IPS-20b (cell line): ENCODE data around the gene OR6B1.

Experiments used
- H3K27ac ChIP-seq: one replicate; pipeline ENCODE4 v1.5.1; 2013; ENCODE audit warnings: low read length
- H3K27me3 ChIP-seq: 2 replicates; pipeline ENCODE4 v1.6.1; 2013; ENCODE audit warnings: mild to moderate bottlenecking, low read length, inconsistent platforms; ENCODE audit not compliant: insufficient read depth
- H3K36me3 ChIP-seq: 2 replicates; pipeline ENCODE4 v1.6.1; 2013; ENCODE audit warnings: low read depth, mild to moderate bottlenecking, inconsistent platforms, low read length, moderate library complexity; ENCODE audit not compliant: insufficient read depth
- H3K4me1 ChIP-seq: 2 replicates; pipeline ENCODE4 v1.6.1; 2013; ENCODE audit warnings: mild to moderate bottlenecking, control low read depth, inconsistent platforms, low read length, moderate library complexity; ENCODE audit not compliant: insufficient read depth
- H3K4me3 ChIP-seq: 2 replicates; pipeline ENCODE4 v1.5.1; 2013; ENCODE audit warnings: mild to moderate bottlenecking, low read length, inconsistent platforms
- H3K9ac ChIP-seq: 2 replicates; pipeline ENCODE4 v1.6.1; 2013; ENCODE audit warnings: low read depth, mild to moderate bottlenecking, inconsistent platforms, low read length, moderate library complexity
- H3K9me3 ChIP-seq: 2 replicates; pipeline ENCODE4 v1.6.1; 2013; ENCODE audit warnings: mild to moderate bottlenecking, low read depth, low read length, inconsistent platforms; ENCODE audit not compliant: insufficient read depth

OR6B1 gene

DNA sequence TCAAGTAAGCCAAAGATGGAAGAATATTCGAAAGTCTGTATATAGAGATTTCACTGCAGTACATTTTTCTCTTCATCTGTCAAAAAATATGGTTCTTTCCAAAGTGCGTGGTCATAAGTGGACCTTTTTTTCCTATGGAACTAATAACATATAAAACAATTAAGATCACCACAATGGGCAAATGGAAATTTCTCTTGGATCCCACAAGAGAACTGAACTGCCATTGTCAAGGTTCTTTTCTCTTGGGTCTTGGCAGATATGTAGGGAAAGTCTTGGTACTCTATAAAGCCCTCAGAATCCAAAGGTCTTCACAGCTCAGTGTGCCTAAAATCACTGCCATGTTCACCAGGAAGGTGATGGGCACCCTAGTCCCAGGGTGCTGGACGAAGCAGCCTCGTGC, at the start of gene OR6B1:
OR6B1 (plus strand) TSS at position 301 of the 400 bp plus-strand sequence. CDS start 3,677 bp downstream, outside the sequence.
- no peak within 1 kb of the TSS for H3K27ac ChIP-seq
- no peaks in the 10 kb centered on the region for H3K36me3 ChIP-seq
- H3K4me3 ChIP-seq = no peak within 1 kb of the TSS
- H3K4me1 ChIP-seq = no peaks in the 10 kb centered on the region
- no peak within 1 kb of the TSS for H3K9ac ChIP-seq
- H3K9me3 ChIP-seq = no peaks in the 10 kb centered on the region; the same call in 1 of the 2 replicates
- H3K27me3 ChIP-seq = no peaks in the 10 kb centered on the region

- H3K4me1 ChIP-seq = peaks cover 5% of the 10 kb centered on the region; the same call in 1 of the 2 replicates
- H3K27ac ChIP-seq = no peak overlapping the region
- no peak overlapping the region for H3K9ac ChIP-seq
- H3K9me3 ChIP-seq = no peaks in the 10 kb centered on the region
- no peak overlapping the region for H3K4me3 ChIP-seq
- H3K27me3 ChIP-seq = no peaks in the 10 kb centered on the region
- no peaks in the 10 kb centered on the region for H3K36me3 ChIP-seq
These were observed 46.7 kb upstream of the OR6B1 start for GRCh38 chr7:143953421-143953820.

DNA sequence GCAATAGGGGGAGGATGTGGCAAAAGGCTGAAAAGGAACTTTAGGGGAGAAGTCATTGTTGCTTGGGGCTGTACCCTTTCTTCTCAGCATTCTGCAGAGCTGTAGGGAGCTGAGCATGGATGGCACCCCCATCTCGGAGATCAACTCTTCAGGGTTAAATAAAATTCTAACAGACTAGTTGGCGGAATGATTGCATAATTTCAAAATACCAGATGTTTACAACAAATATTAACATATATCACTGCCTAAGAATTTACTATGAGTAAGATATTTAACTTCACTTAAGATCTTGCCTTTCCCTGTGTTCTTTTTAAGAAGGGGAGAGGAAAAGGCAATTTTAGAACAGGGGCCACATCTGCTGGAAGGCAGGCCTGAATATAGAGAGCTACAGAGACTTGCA, 46.0 kb upstream of the OR6B1 start:
- Histone ChIP-seq H3K4me1 (peaks cover 10% of the 10 kb centered on the region; the same call in 1 of the 2 replicates), H3K36me3 (no peaks in the 10 kb centered on the region), H3K27me3 (no peaks in the 10 kb centered on the region), H3K27ac (no peak overlapping the region), H3K4me3 (no peak overlapping the region), H3K9ac (no peak overlapping the region), H3K9me3 (no peaks in the 10 kb centered on the region)

- Histone ChIP-seq H3K9ac (no peak within 1 kb of the TSS), H3K27ac (no peak within 1 kb of the TSS)
These were observed 45.6 kb upstream of the OR6B1 start, which contains the start of gene OR2F1 for GRCh38 chr7:143954544-143954943. Gene OR2F1, plus strand, starts transcription at chr7:143954844. Its CDS starts 5,127 bp downstream, at chr7:143959971.

GRCh38 chr7:143958781-143959180, 41.3 kb upstream of the OR6B1 start:
- Histone ChIP-seq H3K27me3 (no peaks in the 10 kb centered on the region), H3K36me3 (no peaks in the 10 kb centered on the region), H3K27ac (no peak overlapping the region), H3K9me3 (no peaks in the 10 kb centered on the region), H3K4me1 (peaks cover 10% of the 10 kb centered on the region; the same call in 1 of the 2 replicates), H3K9ac (no peak overlapping the region), H3K4me3 (no peak overlapping the region)

More at GRCh38 chr7:143954544-143954943, 45.6 kb upstream of the OR6B1 start, which contains the start of gene OR2F1:
- H3K27me3 ChIP-seq = no peaks in the 10 kb centered on the region
- peaks cover 10% of the 10 kb centered on the region; the same call in 1 of the 2 replicates for H3K4me1 ChIP-seq
- no peaks in the 10 kb centered on the region for H3K36me3 ChIP-seq
- H3K4me3 ChIP-seq = no peak within 1 kb of the TSS
- H3K9me3 ChIP-seq = no peaks in the 10 kb centered on the region

DNA sequence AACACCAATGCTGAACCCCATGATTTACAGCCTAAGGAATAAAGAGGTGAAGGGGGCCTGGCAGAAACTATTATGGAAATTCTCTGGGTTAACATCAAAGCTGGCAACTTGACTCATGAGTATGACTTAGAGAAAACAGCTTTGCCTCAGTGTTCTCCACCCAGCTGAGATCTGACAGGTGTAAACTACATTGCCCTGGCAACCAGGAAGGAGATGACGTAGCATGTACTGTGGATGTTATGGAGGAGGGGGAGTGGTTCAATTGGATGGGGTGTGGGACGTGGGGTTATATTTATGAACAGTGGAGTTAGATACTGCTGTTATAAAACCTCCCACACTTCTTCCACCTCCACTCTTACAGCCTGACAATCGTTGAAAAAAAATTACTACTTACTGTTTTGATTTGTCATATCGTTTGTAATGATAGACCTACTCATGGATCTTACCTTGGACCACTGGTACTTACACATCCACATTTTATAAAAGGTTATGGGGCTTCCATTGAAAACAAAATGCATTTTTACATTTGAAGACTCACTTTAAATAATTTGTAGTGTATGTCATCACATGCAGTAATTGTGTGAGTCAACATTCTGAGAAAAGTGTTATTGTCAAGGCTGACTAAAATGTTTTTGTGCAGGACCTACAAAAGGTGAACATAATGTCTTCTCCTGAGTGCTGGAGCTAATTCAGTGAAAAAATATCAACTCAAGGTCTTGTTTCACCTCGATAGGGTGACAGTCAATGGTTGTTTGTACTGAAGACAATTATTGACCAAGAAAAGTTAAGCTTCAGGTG, 39.1 kb upstream of the OR6B1 start:
- Histone ChIP-seq H3K27me3 (no peaks in the 10 kb centered on the region), H3K9me3 (no peaks in the 10 kb centered on the region), H3K9ac (no peak overlapping the region), H3K36me3 (no peaks in the 10 kb centered on the region), H3K4me3 (no peak overlapping the region), H3K27ac (no peak overlapping the region), H3K4me1 (peaks cover 10% of the 10 kb centered on the region; the same call in 1 of the 2 replicates)

- H3K4me1 ChIP-seq = no peaks in the 10 kb centered on the region
- H3K27ac ChIP-seq = no peak overlapping the region
These were observed 34.8 kb upstream of the OR6B1 start for GRCh38 chr7:143965280-143965679.

DNA sequence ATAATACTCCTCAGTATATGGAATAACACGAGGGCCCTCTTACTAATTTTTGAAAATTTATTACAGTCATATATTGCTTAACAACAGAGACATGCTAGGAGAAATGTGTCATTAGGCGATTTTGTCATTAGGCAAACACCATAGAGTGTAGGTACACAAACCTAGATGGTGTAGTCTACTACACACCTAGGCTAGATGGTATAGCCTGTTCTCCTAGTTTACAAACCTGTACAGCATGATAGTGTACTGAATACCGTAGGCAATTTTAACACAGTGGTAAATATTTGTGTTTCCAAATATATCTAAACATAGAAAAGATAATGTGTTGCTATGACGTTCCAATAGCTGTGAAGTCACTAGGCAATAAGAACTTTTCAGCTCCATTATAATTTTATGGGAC, 32.7 kb upstream of the OR6B1 start:
- Histone ChIP-seq H3K9me3 (peaks cover 8% of the 10 kb centered on the region; the same call in 1 of the 2 replicates), H3K4me1 (no peaks in the 10 kb centered on the region), H3K9ac (no peak overlapping the region), H3K4me3 (no peak overlapping the region), H3K36me3 (no peaks in the 10 kb centered on the region), H3K27me3 (no peaks in the 10 kb centered on the region), H3K27ac (no peak overlapping the region)

More at GRCh38 chr7:143965280-143965679, 34.8 kb upstream of the OR6B1 start:
- Histone ChIP-seq H3K9ac (no peak overlapping the region), H3K27me3 (no peaks in the 10 kb centered on the region), H3K9me3 (no peaks in the 10 kb centered on the region), H3K4me3 (no peak overlapping the region), H3K36me3 (no peaks in the 10 kb centered on the region)

GRCh38 chr7:143973870-143974416, 26.2 kb upstream of the OR6B1 start:
- H3K9ac ChIP-seq = no peak overlapping the region
- H3K27ac ChIP-seq = no peak overlapping the region
- no peaks in the 10 kb centered on the region for H3K36me3 ChIP-seq
- H3K4me1 ChIP-seq = no peaks in the 10 kb centered on the region
- no peaks in the 10 kb centered on the region for H3K27me3 ChIP-seq
- no peak overlapping the region for H3K4me3 ChIP-seq
- peaks cover 8% of the 10 kb centered on the region; the same call in 1 of the 2 replicates for H3K9me3 ChIP-seq

DNA sequence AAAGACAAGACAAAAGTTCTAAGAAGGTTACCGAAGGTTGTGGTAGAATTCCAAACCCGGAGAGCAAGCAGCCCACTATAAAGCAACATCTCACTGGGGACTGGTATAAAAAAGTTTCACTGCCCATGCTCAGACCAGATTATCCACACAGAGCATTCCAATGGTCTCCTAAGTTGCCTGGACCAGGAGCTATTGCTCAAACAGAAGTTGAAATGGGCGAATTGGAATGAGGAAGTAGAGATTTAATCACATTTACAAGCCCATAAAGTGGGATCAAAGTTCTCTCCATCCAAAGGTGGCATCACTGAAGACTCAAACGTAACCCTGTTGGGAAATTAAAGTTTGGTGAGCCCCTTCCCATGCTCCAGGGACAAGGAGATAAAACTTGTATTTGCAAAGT, 25.7 kb upstream of the OR6B1 start:
- H3K27me3 ChIP-seq = no peaks in the 10 kb centered on the region
- no peak overlapping the region for H3K4me3 ChIP-seq
- H3K9ac ChIP-seq = no peak overlapping the region
- peaks cover 8% of the 10 kb centered on the region; the same call in 1 of the 2 replicates for H3K9me3 ChIP-seq
- no peaks in the 10 kb centered on the region for H3K4me1 ChIP-seq
- no peak overlapping the region for H3K27ac ChIP-seq
- H3K36me3 ChIP-seq = no peaks in the 10 kb centered on the region

- H3K9ac ChIP-seq = no peak overlapping the region
- H3K27ac ChIP-seq = no peak overlapping the region
- no peaks in the 10 kb centered on the region for H3K36me3 ChIP-seq
- H3K27me3 ChIP-seq = no peaks in the 10 kb centered on the region
- no peak overlapping the region for H3K4me3 ChIP-seq
- peaks cover 8% of the 10 kb centered on the region; the same call in 1 of the 2 replicates for H3K9me3 ChIP-seq
- H3K4me1 ChIP-seq = no peaks in the 10 kb centered on the region
These were observed 24.5 kb upstream of the OR6B1 start for GRCh38 chr7:143975617-143976016.

DNA sequence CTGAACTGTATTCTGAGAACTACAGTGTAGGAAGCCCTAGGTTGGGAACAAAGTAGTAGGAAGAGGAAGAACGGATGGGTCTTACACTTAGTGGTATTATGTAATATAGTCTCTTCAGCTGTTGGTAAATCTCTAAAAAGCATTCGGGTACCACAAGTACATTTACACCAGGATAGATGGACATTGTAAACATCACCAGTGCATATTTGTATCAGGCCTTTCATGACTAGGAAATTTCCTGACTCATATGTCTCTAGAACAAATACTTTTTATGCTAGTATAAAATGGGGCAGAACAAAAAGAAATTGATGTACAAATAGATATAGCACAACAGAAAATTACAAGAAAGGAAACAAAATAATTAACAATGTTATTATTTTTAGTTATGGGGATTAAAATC, 21.5 kb upstream of the OR6B1 start:
- H3K9ac ChIP-seq = no peak overlapping the region
- no peaks in the 10 kb centered on the region for H3K4me1 ChIP-seq
- H3K27me3 ChIP-seq = no peaks in the 10 kb centered on the region
- H3K27ac ChIP-seq = no peak overlapping the region
- H3K36me3 ChIP-seq = no peaks in the 10 kb centered on the region
- no peaks in the 10 kb centered on the region for H3K9me3 ChIP-seq
- no peak overlapping the region for H3K4me3 ChIP-seq
